Left renal pelvis (tissue), 4 donors: Measurements from ENCODE around the gene NRG2. TPM values are rescaled to one million over a fixed set of nuclear protein-coding genes. Genes with fewer than 3 reads are reported as not detected.

Experiments
- DNase-seq, 4 donors: peaks; one replicate each; pipeline ENCODE4 v3.0.0-alpha.2; 2013; ENCODE audit warnings: low read depth in 4 of 4, low spot score in 3 of 4
- polyA plus RNA-seq, 4 donors: library from polyadenylated mRNA; unstranded; fragments of 120-200 nt; gene quantifications; one replicate each; pipeline ENCODE4 v1.2.1, GENCODE V29; 2013; ENCODE audit not compliant: insufficient read length in 4 of 4

Gene NRG2
- polyA plus RNA-seq, 4 donors, result 0.93 to 2.2 (median 1.6) TPM

DNA sequence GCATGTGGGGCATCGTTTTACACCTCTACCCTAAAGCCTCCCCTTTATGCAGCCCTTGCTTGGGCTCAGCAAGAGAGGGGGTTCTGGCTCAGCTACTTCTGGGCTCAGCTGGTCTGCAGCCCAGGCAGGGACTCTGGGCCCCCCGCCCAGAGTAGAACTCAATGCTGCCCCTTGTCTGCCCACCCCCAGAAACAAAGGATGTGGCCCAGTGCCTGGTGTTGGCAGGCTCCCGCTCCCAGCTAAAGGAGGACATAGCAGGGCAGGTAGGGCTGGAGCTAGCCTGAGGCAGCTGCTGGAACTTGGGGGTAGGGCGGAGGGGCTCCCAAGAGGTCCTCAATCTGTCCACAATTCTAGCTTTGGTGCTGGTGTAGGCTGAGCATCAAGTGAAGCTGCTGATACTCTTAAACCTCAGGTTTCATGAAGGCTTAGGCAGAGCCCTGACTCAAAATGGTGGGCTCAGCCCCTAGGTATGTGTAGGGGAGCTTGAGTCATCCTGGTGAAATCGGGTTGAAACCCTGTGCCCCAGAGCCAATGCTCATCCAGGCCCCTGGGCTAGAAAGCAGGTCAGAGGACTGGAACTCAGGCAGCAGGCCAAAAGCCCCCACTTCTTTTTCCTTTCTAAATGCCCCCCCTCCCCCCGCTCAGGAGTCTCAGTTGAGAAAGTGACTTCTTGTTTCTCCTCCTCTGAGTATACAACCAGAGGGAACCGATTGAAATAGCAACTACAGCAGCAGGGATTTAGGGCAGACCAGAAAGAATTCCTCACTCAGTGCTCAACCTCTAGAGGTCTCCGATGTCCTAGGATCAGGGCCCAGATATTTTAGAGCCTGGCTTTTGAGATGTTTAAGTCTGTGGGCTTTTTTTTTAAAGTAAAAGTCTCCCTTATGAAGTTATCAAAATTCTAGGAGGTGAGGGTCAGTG, 236.1 kb downstream of the NRG2 start:
- no peak for DNase-seq

DNA sequence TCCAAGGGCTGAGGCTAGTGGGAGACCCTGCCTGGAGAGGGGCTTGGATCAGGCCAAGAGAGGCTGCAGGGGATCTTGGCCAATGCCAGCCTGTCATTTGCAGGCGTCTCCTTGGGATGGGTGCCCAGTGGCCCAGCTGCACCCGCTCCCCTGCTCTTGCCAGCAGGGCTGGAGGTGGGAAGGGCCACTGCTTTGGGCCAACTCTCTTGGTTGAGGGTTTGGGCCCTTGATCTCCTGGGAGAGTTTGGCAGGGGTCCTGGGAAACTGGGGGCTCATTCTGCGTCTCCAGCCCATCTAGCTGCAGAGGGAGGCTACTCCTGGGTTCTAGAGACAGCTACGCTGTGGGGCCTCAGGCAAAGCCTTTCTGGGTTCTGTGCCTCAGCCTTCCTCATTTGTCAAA, 237.0 kb downstream of the NRG2 start:
- DNase-seq, result no peak

DNA sequence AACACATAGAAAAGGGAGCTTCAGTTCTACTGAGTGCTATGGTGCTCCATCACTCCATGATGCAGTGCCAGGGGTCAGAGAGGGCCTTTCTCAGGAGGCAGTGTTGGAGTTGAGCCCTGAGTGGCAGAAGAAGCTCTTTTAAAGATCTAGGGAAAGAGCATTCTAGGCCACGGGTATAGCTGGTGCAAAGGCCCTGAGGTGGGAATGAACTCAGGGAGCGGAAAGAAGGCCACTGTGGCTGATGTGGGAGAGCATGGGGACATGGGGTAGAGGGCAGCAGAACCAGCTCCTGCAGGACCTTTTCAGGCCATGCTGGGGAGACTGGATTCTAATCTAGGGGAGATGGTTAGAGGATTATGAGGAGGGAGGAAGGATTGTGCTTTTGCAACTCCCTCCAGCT, 237.6 kb downstream of the NRG2 start:
- DNase-seq, result no peak

GRCh38 chr5:139804800-139805397, 238.2 kb downstream of the NRG2 start:
- no peak for DNase-seq

GRCh38 chr5:139803978-139804377, 239.1 kb downstream of the NRG2 start:
- no peak for DNase-seq

DNA sequence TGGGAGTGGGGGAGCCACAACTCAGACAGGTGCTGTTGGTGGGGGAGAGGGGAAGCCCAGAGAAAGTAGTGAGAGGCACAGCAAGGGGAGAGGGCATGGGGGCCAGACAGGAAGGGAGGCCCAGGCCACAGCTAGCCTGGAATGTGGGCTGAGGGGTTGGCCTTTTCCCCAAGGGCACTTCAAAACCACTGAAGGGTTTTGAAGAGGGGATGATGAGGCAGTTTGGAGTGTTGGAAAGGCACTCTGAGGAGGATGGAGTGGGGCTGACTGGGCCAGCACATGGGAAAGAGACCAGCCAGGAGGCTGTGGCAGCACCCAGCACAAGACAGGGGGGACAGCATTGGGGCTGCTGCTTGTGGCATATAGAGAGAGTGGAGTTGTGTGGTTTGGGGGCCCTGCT, 243.7 kb downstream of the NRG2 start:
- DNase-seq, result no peak

DNA sequence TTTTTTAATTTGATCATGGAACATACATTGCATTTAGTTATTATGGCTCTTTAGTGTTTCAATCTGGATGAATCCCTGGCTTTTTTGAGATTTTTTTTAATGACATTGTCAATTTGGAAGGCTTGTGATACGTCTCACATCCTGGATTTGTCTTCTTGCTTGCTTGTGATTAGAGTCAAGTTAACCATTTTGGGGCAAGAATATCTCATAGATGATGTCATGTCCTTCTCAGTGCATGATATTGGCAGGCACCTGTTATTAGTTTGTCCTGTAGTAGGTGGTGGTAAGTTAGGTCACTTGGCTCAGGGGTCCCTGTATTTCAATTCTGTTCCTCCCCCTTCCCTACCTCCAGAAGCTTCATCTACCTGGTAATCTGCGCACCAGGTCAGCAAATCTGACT, 244.2 kb downstream of the NRG2 start:
- DNase-seq, result no peak

DNA sequence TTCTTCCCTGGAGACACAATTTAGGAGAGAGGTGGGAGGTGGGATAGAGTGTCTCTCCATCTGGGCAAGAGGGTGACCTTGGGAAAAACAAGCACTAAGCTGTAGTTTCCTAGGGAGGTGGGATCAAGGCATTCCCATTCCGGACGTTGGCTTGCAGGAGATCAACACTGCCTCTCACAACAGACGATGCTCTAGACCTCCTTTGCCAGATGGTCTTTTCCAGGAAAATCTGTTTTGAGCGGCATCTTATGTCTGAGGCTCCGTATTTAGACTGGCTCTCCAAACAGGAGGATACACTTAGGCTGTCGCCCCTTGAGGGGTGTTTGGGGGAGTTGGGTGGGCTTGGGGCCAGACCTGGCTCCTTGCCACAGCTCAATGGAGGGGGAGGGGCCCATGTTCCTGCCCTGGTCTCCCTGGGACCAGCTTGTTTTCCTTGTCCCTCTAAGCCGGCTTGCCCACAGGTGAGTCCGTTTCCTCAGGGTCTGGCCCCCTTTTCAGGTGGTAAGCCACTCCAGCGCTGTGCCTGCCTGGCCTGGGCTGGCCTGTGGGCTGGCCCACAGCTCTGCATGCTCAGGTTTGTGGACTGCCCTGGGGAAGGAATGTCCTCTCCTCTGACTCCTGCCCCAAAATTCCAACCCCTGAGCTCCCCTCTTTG, 245.1 kb downstream of the NRG2 start:
- DNase-seq, result no peak

DNA sequence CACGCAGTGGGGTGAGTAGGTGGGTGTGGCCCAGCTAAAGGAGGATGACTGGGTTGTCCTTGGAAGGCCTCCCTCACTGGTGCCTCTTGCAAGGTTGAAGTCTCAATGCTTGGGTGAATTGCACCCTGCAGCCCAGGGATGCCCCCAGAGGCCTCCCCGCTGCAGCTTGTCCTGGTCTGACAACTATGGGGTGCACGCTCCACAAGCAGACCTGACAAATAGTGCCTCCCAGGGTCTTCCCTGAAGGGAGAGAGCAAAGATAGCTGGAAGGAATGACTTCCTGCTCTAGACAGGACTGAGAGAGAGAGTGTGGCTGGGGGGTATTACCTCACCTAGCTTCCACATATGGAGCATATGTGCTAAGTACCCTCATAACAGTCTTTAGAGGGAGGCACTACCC, 245.8 kb downstream of the NRG2 start:
- no peak for DNase-seq

Other genes starting within 250 kb of the NRG2 start
- 1 to 10 TPM; 1.5 to 2.5 (median 2.1) TPM for gene PSD2, start 247.5 kb downstream of the NRG2 start, polyA plus RNA-seq
- gene PURA, start 70.8 kb upstream of the NRG2 start, polyA plus RNA-seq, result 10 to 100 TPM; 11.2 to 14.8 (median 13.5) TPM
- gene IGIP, start 82.6 kb upstream of the NRG2 start, polyA plus RNA-seq, result 1 to 10 TPM; 7.2 to 8.6 (median 8.3) TPM
- gene CYSTM1, start 131.9 kb upstream of the NRG2 start, polyA plus RNA-seq, result 10 to 100 TPM; 20.3 to 67.4 (median 65.4) TPM